ENCODE results near the gene METTL15.
"Not testable (repeated sequence)": the region's sequence is repeated elsewhere in the genome, so short reads cannot be mapped to it uniquely, and the experiment has no call there.

METTL15 gene

GRCh38 chr11:28107750-28108618, at the start of gene METTL15, which contains the start of gene KIF18A:
METTL15 (plus strand) TSS chr11:28108388; CDS start chr11:28113335, 4,947 bp downstream.
KIF18A (minus strand) TSS chr11:28108156; CDS start chr11:28097947, 10,209 bp downstream.
- peak; percentile 99 for DNase-seq

- DNase-seq = no peak
These were observed 36.9 kb upstream of the METTL15 start for GRCh38 chr11:28071305-28071704.

- DNase-seq = no peak
These were observed 35.9 kb upstream of the METTL15 start for GRCh38 chr11:28072321-28072720.

GRCh38 chr11:28077521-28077920, 30.7 kb upstream of the METTL15 start:
- no peak for DNase-seq

GRCh38 chr11:28083118-28083517, 25.1 kb upstream of the METTL15 start:
- no peak for DNase-seq

- no peak for DNase-seq
These were observed 21.6 kb upstream of the METTL15 start for GRCh38 chr11:28086569-28086968.

- DNase-seq = not testable (repeated sequence)
These were observed 21.0 kb upstream of the METTL15 start for GRCh38 chr11:28087192-28087591.

- not testable (repeated sequence) for DNase-seq
These were observed 20.5 kb upstream of the METTL15 start for GRCh38 chr11:28087693-28088092.

GRCh38 chr11:28089378-28089777, 18.8 kb upstream of the METTL15 start:
- no peak for DNase-seq

GRCh38 chr11:28090052-28090749, 18.0 kb upstream of the METTL15 start:
- DNase-seq = no peak

- no peak for DNase-seq
These were observed 15.4 kb upstream of the METTL15 start for GRCh38 chr11:28092786-28093185.

GRCh38 chr11:28098257-28098656, 9.9 kb upstream of the METTL15 start:
- no peak for DNase-seq

- DNase-seq = no peak
These were observed 8.5 kb upstream of the METTL15 start for GRCh38 chr11:28099715-28100114.

GRCh38 chr11:28100665-28101064, 7.5 kb upstream of the METTL15 start:
- DNase-seq = no peak

- DNase-seq = not testable (repeated sequence)
These were observed 5.9 kb upstream of the METTL15 start for GRCh38 chr11:28102300-28102699.

- DNase-seq = no peak
These were observed 3.8 kb upstream of the METTL15 start for GRCh38 chr11:28104425-28104824.

- no peak for DNase-seq
These were observed 3.2 kb upstream of the METTL15 start for GRCh38 chr11:28104984-28105383.

GRCh38 chr11:28105869-28106268, 2.3 kb upstream of the METTL15 start:
- DNase-seq = no peak

GRCh38 chr11:28106353-28107043, 1.7 kb upstream of the METTL15 start:
- no peak for DNase-seq

- DNase-seq = no peak
These were observed 918 bp upstream of the METTL15 start for GRCh38 chr11:28107191-28107749.

GRCh38 chr11:28108958-28109357, 770 bp downstream of the METTL15 start:
- DNase-seq = no peak

GRCh38 chr11:28110108-28110820, 2.1 kb downstream of the METTL15 start:
- peak; percentile 86 for DNase-seq

All from activated effector memory CD4-positive, alpha-beta T cell treated with anti-CD3 and anti-CD28 coated beads, Interleukin-2, amount 50 U/mL, for 16 hours (primary cell).